ENCODE results near the gene TXNDC8.

The TXNDC8 gene

DNA sequence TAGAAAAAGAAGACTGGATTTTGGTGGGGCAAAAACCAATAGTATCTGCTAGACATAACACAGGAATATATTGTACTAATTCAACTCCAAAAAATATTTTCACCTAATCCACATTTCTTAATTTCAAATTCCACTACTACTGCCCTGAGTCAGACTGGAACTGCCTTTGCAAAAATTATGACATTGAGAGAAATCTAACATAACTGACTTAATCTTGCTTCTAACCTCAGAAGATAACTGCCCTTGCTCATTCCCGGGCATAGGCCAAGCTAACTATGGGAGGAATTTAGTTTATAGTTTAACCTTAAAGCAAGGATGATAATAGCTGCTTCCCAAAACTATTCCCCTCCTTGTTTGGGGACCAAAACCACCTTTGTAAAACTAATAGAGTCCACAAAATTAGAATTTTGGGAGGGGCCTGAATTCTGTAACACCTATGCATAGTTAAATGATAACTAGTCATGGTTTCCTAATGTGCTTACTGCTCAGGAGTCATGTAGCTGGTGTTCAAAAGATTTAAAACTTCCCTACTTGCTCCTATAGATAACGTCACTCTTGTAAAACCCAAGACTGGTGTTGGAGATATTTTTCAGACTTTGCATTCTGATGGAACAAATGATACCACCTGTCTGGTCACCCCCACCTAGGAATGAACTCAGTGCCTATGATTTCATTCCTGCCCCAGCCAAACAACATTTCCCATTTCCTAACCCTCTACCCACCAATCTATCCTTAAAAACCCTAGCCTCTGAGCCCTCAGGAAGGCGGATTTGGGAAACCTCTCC, 67.3 kb downstream of the TXNDC8 start:
- DNase-seq (ENCODE audit: insufficient read length) (no peak), FAIRE-seq (no peak)
- TF ChIP-seq POLR2A (IDR thresholded peaks at IDR 0.05; ENCODE audit: low read depth, low read length) (no peak), POLR2AphosphoS5 (IDR thresholded peaks at IDR 0.05; ENCODE audit: low read depth, low read length) (no peak), TAF1 (IDR thresholded peaks at IDR 0.05; ENCODE audit: borderline replicate concordance, low read depth, low read length) (no peak)

DNA sequence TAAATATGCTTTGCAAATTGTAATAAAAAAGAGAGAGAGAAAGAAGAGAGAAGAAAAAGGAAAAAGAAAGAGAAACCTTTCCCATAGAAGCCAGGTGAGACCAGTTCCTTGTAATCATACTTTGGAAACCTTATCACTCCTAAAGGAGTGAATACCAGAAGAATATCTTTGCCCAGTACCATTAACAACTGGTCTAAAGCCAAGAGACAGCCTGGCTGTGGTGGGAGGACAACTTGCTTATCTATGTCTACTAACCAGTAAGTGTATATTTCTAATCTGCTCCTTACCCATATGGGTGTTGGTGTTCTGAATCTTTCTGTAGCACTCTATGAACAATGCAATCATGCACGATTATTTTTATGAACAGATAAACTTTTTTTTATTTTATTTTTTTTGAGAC, 70.9 kb downstream of the TXNDC8 start:
- TF ChIP-seq POLR2AphosphoS5 (IDR thresholded peaks at IDR 0.05; ENCODE audit: low read depth, low read length), result no peak
- no peak for TF ChIP-seq POLR2A (IDR thresholded peaks at IDR 0.05; ENCODE audit: low read depth, low read length)
- no peak for TF ChIP-seq TAF1 (IDR thresholded peaks at IDR 0.05; ENCODE audit: borderline replicate concordance, low read depth, low read length)
- FAIRE-seq, result no peak
- no peak for DNase-seq (ENCODE audit: insufficient read length)

DNA sequence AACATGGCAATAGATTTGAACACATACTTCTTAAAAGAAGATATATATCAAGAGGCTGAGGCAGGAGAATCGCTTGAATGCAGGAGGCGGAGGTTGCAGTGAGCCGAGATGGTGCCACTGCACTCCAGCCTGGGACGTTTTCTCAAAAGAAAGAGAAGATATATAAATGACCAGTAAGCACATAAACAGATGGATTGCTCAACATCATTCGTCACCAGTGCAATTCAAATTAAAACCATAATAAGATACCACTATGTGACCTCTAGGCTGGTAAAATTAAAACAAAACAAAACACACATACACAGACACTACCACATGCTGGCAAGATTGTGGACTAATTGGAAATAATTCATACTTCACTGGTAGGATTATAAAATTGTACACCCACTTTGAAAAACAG, 76.0 kb downstream of the TXNDC8 start:
- no peak for TF ChIP-seq POLR2A (IDR thresholded peaks at IDR 0.05; ENCODE audit: low read depth, low read length)
- no peak for TF ChIP-seq POLR2AphosphoS5 (IDR thresholded peaks at IDR 0.05; ENCODE audit: low read depth, low read length)
- TF ChIP-seq TAF1 (IDR thresholded peaks at IDR 0.05; ENCODE audit: borderline replicate concordance, low read depth, low read length), result no peak
- FAIRE-seq (no peak), DNase-seq (ENCODE audit: insufficient read length) (no peak)

DNA sequence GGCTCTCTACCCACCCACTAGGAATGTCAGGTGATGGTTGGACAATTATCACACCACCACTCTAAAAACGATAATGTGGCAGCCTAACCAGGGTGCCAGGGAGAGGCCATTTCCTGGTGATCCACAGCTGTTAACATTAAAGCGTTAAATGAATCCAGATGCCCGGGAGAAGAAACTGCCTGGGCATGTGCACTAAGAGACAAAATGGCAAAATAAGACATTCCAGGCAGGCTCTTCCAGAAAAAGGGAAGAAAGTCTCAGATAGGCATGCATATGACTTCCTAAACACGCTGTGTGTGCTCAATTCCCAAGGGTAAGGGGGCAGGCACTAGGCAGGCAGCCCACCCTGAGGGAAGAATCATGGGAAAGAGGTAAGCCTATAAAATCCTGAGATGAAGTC, 76.8 kb downstream of the TXNDC8 start:
- FAIRE-seq (no peak), DNase-seq (ENCODE audit: insufficient read length) (no peak)
- TF ChIP-seq TAF1 (IDR thresholded peaks at IDR 0.05; ENCODE audit: borderline replicate concordance, low read depth, low read length) (no peak), POLR2AphosphoS5 (IDR thresholded peaks at IDR 0.05; ENCODE audit: low read depth, low read length) (no peak), POLR2A (IDR thresholded peaks at IDR 0.05; ENCODE audit: low read depth, low read length) (no peak)

DNA sequence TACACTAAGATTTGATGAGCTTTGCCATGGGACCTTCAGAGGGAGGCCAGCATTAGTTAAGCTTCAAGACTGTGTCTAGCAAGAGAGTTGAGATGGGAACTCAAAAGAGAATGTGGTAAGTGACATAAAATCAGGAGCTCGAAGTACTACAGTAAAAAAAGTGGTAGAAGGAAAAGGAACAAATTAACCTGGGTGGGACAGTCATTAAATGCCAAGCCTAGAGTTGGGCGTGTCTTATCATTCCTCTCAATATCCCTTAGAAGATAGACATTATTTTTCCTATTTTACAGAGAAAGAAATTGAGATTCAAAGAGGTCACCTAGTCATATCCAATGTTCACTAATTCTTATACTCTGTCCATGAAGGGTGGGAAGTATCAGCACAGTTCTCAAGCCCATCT, 78.1 kb downstream of the TXNDC8 start:
- no peak for DNase-seq (ENCODE audit: insufficient read length)
- no peak for FAIRE-seq
- TF ChIP-seq POLR2A (IDR thresholded peaks at IDR 0.05; ENCODE audit: low read depth, low read length), result no peak
- no peak for TF ChIP-seq TAF1 (IDR thresholded peaks at IDR 0.05; ENCODE audit: borderline replicate concordance, low read depth, low read length)

DNA sequence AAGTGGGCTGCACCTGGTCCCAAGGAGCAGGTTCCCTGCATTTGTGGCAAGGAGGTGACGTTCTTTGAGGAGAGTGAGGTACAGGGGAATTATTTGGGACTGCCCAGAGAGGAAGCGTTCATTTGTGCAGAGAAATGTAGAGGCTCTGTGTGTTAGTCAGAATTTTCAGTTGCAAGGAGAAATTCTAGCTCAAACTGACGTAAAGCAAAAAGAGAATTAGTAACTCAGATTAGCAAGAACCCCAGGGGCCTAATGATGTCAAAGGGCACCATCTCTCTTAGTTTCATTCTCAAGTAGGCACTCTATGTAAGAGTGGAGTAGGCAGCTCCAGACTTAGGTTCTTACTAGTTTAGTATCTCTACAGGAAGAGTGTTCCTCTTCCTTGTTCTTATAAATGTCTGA, 79.0 kb downstream of the TXNDC8 start:
- TF ChIP-seq POLR2AphosphoS5 (IDR thresholded peaks at IDR 0.05; ENCODE audit: low read depth, low read length) (no peak), TAF1 (IDR thresholded peaks at IDR 0.05; ENCODE audit: borderline replicate concordance, low read depth, low read length) (peak; percentile 21; the same call in 1 of the 2 replicates)
- DNase-seq (ENCODE audit: insufficient read length) (no peak), FAIRE-seq (no peak)

DNA sequence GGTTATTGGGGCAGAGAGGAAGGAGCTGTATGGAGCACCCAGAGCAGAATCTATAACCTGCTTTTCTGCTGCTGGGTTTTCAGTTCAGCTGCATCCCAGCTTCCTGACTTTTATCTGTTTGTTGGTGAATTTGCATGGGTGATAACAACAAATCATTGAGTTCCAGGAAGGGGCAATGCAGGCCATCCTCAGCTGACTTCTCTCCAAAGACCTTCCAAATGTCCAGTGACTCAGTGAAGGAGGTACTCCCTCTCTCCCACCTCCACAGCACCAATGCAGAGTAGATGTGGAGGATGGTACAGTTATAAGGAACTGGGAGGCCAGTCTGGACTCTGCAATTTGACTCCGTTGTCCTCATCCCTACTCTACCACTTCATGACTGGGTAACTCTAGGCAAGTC, 79.7 kb downstream of the TXNDC8 start:
- no peak for FAIRE-seq
- no peak for DNase-seq (ENCODE audit: insufficient read length)
- TF ChIP-seq POLR2A (IDR thresholded peaks at IDR 0.05; ENCODE audit: low read depth, low read length), result no peak
- TF ChIP-seq TAF1 (IDR thresholded peaks at IDR 0.05; ENCODE audit: borderline replicate concordance, low read depth, low read length), result no peak
- TF ChIP-seq POLR2AphosphoS5 (IDR thresholded peaks at IDR 0.05; ENCODE audit: low read depth, low read length), result no peak

DNA sequence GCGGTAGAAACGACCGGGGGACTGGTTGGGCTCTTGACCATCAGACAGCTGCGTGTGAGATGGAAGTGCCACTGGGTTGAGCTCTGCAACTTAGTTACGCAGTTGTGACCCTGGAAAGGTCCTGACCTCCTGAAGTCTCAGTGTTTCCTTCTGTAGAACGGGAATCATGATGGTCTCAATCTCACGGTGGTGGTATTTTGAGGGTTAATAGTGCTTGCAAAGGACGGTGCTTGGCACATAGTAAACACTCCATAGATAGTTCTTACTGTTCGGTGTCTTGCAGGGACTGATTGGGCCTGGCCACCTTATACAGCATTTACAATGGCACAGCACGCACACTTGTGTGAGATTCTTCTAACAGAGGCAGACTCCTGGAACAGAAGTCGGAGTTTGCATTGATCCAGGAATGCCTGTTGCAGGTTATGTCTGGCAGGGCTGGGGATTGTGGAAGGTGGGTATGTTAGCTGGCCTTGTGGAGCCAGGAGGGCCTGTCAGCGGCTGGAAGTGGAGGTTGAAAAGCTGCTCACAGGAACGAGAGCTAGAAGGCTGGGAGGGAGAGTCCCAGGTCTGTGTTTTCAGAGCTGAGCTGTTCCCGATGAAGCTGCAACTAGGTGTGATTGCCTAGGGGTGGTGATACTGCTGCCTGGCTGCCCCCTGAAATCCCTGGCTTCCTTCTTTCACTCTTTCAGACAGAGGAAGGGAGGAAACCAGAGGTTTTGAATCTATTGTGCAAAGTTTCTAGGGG, 80.4 kb downstream of the TXNDC8 start:
- DNase-seq (ENCODE audit: insufficient read length), result no peak
- peak; percentile 1; the same call in 1 of the 2 replicates for TF ChIP-seq POLR2A (IDR thresholded peaks at IDR 0.05; ENCODE audit: low read depth, low read length)
- TF ChIP-seq POLR2AphosphoS5 (IDR thresholded peaks at IDR 0.05; ENCODE audit: low read depth, low read length), result 0 out of 2 replicates have a peak, but pooled peaks have one; percentile 48
- TF ChIP-seq TAF1 (IDR thresholded peaks at IDR 0.05; ENCODE audit: borderline replicate concordance, low read depth, low read length), result no peak; the same call in 1 of the 2 replicates
- no peak for FAIRE-seq

DNA sequence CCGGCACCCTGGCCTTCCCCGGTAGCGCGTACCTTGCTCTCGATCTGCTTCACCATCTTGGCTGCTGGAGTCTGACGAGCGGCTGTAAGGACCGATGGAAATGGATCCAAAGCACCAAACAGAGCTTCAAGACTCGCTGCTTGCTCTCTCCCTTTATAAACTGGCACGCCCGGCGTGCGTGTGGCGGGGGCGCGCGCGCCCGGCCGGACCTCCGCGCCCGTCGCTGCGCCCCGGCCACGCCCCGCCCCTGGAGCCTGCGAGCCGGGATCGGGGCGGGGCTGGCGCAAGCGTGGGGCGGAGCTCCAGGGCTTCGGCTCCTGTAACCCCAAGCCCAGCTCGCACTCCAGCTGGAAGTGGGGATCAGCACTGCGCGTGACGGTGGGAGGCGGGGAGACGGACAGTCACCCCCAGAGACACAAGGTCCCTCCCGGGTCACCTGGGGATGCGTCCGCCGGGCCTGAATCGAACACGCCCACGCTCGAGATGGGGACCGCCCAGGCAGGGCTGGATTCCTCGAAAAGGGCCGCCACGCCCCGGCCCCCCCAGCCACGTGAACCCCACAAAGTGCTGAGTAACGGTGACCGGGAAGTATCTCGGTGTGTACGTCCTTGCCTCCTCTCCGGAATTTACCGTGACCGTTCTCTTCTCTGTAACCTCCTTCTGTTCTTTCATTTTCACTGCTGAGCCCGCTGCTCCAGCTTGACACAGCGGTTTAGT, 81.1 kb downstream of the TXNDC8 start, which contains the start of gene TXN:
Gene TXN (minus strand): TSS at position 128 of the 717 bp plus-strand sequence. CDS start 72 bp downstream, at position 56.
- peak; percentile 62 for DNase-seq (ENCODE audit: insufficient read length)
- TF ChIP-seq POLR2A (IDR thresholded peaks at IDR 0.05; ENCODE audit: low read depth, low read length) (peak; percentile 98), POLR2AphosphoS5 (IDR thresholded peaks at IDR 0.05; ENCODE audit: low read depth, low read length) (peak; percentile 98), TAF1 (IDR thresholded peaks at IDR 0.05; ENCODE audit: borderline replicate concordance, low read depth, low read length) (peak; percentile 93)
- FAIRE-seq, result peak; percentile 91

DNA sequence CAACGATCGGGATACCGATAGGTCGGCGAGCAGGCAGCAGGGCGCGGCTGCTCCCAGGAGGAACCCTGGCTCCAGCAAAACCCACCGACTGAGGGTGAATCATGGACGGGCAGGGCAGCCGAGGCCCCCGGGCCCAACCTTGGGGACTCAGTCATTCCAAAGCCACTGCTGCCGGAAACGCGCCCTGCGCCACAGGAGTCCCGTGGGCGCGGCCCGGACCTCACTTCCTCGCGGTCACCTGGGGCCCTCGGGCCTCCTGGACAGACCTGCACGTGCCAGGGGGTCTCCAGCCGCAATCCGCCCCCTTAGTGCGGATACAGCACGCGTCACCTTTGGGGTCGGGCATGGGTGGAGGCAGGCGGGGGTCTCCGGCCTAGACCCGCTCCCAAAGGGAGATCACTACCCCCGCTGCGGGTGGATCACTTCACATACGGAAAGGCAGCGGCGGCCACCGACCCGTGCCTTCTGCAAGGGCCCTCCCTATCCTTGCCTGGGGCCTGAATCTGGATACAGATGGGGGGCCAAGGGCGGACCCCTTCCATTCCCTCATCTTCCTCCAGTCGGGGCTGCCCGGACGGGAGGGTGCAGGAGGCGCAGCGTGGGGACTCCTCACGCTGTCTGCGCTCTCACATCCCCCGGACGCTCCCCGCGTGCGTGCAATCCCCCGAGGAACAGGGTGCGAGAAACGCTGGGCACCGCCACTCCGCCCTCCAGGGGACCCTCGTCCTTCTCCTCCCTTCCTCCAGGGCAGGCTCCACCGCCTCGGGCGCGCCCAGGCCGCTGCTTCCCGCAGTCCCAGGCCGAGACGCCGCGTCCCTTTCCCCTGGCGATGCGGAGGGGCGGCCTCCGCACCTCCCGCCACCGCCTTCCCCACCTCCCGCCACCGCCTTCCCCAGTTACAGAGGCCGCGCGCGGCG, 81.9 kb downstream of the TXNDC8 start:
- DNase-seq (ENCODE audit: insufficient read length) (peak; percentile 34), FAIRE-seq (no peak)
- TF ChIP-seq TAF1 (IDR thresholded peaks at IDR 0.05; ENCODE audit: borderline replicate concordance, low read depth, low read length), result no peak
- TF ChIP-seq POLR2AphosphoS5 (IDR thresholded peaks at IDR 0.05; ENCODE audit: low read depth, low read length), result 0 out of 2 replicates have a peak, but pooled peaks have one; percentile 6
- peak; percentile 40; the same call in 1 of the 2 replicates for TF ChIP-seq POLR2A (IDR thresholded peaks at IDR 0.05; ENCODE audit: low read depth, low read length)
